ENCODE results near the gene MFN1.

MFN1 gene

DNA sequence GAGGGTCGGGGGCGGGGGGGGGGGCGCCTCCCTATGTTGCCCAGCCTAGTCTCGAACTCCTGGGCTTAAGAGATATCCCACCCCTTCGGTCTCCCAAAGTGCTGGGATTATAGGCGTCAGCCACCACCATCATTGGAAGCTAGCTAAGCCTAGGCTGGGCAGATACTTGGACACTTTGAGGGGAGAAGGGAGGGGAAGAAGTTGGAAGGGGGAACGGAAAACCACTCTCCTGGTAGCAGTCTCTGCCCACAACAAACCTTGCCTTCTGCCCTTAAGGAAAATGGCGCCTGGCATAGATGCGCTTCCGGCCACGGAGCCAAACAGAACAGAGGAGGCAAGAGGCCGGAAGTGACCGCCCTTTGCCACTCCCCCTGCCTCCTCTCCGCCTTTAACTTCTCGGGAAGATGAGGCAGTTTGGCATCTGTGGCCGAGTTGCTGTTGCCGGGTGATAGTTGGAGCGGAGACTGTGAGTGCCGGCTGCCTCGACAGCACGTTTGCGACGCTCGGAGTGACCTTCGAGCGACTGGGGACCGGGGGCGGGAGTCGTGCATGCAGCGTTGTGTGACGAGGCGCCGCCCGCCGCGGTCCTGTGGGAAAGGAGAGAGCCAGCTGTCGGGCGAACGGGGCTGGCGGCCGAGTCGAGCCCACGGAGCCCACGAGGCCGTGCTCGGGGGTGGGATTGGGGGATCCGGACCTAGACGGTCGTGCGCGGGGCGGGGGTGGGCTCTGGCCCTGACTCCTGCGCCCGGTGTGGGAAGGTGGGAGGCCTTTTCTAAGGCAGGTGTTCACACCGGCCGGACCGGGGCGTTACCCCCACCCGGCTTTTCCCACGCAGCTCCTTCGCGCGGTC is at the start of gene MFN1:
Gene MFN1, plus strand, starts transcription at position 365 of the 850 bp plus-strand sequence. CDS start 1,143 bp downstream, outside the sequence.
- TF ChIP-seq, protein P1, sequence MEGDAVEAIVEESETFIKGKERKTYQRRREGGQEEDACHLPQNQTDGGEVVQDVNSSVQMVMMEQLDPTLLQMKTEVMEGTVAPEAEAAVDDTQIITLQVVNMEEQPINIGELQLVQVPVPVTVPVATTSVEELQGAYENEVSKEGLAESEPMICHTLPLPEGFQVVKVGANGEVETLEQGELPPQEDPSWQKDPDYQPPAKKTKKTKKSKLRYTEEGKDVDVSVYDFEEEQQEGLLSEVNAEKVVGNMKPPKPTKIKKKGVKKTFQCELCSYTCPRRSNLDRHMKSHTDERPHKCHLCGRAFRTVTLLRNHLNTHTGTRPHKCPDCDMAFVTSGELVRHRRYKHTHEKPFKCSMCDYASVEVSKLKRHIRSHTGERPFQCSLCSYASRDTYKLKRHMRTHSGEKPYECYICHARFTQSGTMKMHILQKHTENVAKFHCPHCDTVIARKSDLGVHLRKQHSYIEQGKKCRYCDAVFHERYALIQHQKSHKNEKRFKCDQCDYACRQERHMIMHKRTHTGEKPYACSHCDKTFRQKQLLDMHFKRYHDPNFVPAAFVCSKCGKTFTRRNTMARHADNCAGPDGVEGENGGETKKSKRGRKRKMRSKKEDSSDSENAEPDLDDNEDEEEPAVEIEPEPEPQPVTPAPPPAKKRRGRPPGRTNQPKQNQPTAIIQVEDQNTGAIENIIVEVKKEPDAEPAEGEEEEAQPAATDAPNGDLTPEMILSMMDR (IDR thresholded peaks at IDR 0.05) = no peak
- TF ChIP-seq ZFX (IDR thresholded peaks at IDR 0.05; ENCODE audit: borderline replicate concordance) = no peak
- H3K27ac ChIP-seq = peak within 1 kb of the TSS; percentile 75

DNA sequence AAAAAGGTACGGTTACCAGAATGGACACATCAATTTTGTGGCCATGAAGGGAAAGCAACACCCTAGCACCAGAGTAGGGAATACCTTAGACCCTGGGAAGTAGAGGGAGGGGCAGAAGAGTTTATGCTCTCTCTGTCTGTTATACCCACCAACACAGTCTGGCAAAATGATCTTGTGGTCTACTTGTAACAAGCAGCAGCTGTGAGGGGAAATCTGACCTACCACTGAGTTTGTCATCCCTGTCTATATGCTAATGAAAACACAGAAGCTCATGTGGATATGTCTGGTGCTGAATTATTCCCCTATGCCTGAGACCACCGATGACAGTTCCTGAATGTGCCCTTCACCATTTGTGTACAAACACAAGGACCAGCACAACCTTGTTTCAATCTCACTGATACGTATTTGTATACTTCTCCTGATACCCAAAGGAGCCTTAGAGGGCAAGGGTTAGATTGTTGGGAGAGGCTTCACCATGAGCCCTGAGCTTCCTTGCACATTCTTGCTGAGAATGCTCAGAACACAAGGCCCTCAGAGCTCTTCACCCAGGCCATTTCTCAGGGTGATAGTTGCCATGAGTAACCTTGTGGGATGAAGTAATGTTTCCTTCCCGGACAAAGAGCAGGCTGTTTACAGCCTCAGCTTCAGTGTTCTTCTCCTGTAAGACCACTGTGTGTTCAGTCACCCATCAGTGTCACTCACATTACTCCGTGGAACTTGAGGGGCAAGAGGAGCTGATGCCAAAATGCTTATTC is 49.4 kb upstream of the MFN1 start:
- TF ChIP-seq, protein P1 (IDR thresholded peaks at IDR 0.05) = no peak
- TF ChIP-seq ZFX (IDR thresholded peaks at IDR 0.05; ENCODE audit: borderline replicate concordance) = no peak
- no peak overlapping the region for H3K27ac ChIP-seq

DNA sequence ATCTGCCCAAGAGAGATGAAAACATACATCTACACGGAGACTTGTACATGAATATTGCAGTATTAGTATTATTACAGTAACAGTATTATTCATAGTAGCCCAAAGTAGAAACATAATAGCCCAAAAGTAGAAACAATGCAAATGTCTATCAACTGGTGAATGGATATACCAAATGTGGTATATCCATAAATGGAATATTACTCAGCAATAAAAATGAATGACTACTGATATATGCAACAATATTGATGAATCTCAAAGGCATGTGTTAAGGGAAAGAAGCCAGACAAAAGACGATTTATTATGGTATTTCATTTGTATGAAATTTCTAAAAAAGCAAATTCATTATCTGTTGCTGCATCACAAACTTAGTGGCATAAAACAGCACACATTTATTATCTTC is 48.2 kb upstream of the MFN1 start:
- no peak overlapping the region for H3K27ac ChIP-seq
- TF ChIP-seq, protein P1 (IDR thresholded peaks at IDR 0.05) = no peak
- TF ChIP-seq ZFX (IDR thresholded peaks at IDR 0.05; ENCODE audit: borderline replicate concordance) = no peak

DNA sequence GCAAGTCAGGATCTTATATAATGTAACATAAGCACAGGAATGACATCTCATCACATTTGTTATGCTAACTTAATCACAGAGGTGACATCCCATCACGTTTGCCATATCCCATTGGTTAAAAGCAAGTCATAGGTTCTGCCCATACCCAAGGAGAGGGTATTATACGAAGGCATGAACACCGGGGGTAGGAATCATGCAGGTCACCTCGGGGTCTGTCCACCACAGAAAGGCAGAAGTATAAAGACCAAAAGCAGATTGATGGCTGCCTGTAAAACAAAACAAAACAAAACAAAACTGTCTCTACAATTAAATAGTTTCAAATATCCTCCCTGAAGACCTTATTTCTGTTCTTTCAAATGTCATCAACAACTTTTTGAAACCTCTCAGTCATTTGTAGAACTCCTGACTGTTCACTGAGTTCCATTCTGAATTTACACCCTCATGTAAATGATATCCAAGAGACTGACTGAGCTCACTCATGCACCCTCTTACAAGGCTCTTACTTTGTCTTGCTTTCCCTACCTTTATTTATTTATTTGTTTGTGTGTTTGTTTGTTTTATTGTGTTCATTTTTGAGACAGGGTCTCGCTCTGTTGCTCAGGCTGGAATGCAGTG is 47.4 kb upstream of the MFN1 start:
- TF ChIP-seq ZFX (IDR thresholded peaks at IDR 0.05; ENCODE audit: borderline replicate concordance) = no peak
- TF ChIP-seq, protein P1 (IDR thresholded peaks at IDR 0.05) = no peak
- H3K27ac ChIP-seq = no peak overlapping the region

DNA sequence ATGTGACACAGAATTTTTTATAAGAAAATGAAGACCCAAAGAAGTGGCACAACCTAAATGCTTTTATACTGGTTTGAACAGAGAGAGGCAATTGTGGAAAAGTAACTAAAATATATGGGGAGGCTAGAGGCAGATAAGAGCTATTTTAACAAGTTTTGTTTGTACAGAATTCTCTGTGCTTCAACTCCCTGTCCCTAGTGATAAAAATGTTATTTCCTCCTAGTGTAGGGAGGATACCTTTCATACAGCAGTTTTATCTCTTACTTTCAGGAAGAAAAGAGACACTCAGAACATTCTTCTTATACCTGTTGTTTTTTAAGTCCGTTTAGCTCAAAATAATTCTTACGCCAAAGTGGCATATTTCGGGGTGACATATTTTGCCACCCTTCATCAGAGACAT is 45.9 kb upstream of the MFN1 start:
- H3K27ac ChIP-seq = no peak overlapping the region
- TF ChIP-seq, protein P1 (IDR thresholded peaks at IDR 0.05) = no peak
- no peak for TF ChIP-seq ZFX (IDR thresholded peaks at IDR 0.05; ENCODE audit: borderline replicate concordance)

DNA sequence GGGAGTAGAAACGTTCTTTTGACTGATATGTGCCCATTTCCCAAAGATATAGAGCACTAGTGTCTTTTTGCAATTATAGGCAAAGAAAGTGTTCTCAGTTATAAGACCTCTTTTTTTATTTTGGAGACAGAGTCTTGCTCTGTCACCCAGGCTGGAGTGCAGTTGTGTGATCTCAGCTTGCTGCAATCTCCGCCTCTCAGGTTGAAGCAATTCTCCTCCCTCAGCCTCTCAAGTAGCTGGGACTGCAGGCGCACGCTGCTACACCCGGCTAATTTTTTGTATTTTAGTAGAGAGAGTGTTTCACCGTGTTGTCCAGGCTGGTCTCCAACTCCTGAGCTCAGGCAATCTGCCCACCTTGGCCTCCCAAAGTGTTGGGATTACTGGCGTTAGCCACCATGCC is 45.4 kb upstream of the MFN1 start:
- TF ChIP-seq, protein P1 (IDR thresholded peaks at IDR 0.05) = no peak
- no peak for TF ChIP-seq ZFX (IDR thresholded peaks at IDR 0.05; ENCODE audit: borderline replicate concordance)
- H3K27ac ChIP-seq = no peak overlapping the region
